ENCODE results near the gene NBAS.

DNA sequence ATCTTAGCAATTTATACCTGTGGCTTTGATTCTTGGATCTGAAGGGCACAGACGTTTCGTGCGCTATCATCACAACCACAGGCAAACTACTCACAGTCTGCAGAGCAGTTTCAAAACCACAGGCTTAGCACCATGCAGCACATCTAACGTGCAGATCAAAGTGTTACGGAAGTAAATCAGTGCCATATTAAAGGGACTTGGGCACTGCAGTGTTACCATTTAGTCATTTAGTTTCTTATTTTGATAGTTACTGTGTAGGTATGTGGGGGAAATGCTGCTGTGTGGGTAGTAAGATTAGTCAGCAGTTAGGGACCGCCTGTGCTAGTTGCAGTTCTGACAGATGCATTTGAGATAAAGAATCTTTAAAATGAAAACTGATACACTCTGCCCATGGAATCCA is 384.0 kb downstream of the NBAS start:
- no peak for TF ChIP-seq POLR2A (IDR thresholded peaks at IDR 0.05; ENCODE audit: low read length)
- TF ChIP-seq GATA1 (IDR thresholded peaks at IDR 0.05; ENCODE audit: low read depth, low read length), result no peak
